ENCODE results near the gene POLR3G.

Gene POLR3G

GRCh38 chr5:90528601-90529193 is 54.0 kb downstream of the POLR3G start:
- H3K27me3 ChIP-seq (ENCODE audit: control insufficient read depth, low read length), result peaks cover 20% of the 10 kb centered on the region
- peak overlapping the region; percentile 27; the same call in 1 of the 2 replicates for H3K27ac ChIP-seq (ENCODE audit: low read depth, low read length)
- peak overlapping the region; percentile 92 for H3K4me3 ChIP-seq (ENCODE audit: low read length)
- no peaks in the 10 kb centered on the region for H4K20me1 ChIP-seq (ENCODE audit: control insufficient read depth, insufficient read depth, low read depth, low read length)
- H3K9me3 ChIP-seq (ENCODE audit: control insufficient read depth, insufficient read depth, low read length), result no peaks in the 10 kb centered on the region
- H3K36me3 ChIP-seq (ENCODE audit: control insufficient read depth, low read length), result peaks cover 33% of the 10 kb centered on the region
- H3K9me2 ChIP-seq (replicated peaks; ENCODE audit: control insufficient read depth, low read length), result no peaks in the 10 kb centered on the region
- TF ChIP-seq CTCF (IDR thresholded peaks at IDR 0.05; ENCODE audit: low read depth, low read length, poor library complexity, severe bottlenecking) (no peak), EZH2phosphoT487 (IDR thresholded peaks at IDR 0.05; ENCODE audit: borderline replicate concordance, low read length) (no peak)
- 0 out of 2 replicates have a peak, but pooled peaks cover 2% of the 10 kb centered on the region for H3F3A ChIP-seq (ENCODE audit: control insufficient read depth, insufficient read depth)
- peaks cover 44% of the 10 kb centered on the region for H3K79me2 ChIP-seq (ENCODE audit: control insufficient read depth, low read length)
- peak overlapping the region; percentile 76 for H3K4me2 ChIP-seq (ENCODE audit: low read length)
- peaks cover 33% of the 10 kb centered on the region for H3K4me1 ChIP-seq (ENCODE audit: control insufficient read depth, low read length)

GRCh38 chr5:90529194-90529938 is 54.7 kb downstream of the POLR3G start, which contains the start of gene LYSMD3:
Gene LYSMD3, minus strand, starts transcription at chr5:90529584. Its CDS starts 4,295 bp downstream, at chr5:90525289.
- Histone ChIP-seq H3K27me3 (ENCODE audit: control insufficient read depth, low read length) (peaks cover 24% of the 10 kb centered on the region), H3K9me2 (replicated peaks; ENCODE audit: control insufficient read depth, low read length) (no peaks in the 10 kb centered on the region), H3K4me3 (ENCODE audit: low read length) (peak within 1 kb of the TSS; percentile 92), H4K20me1 (ENCODE audit: control insufficient read depth, insufficient read depth, low read depth, low read length) (no peaks in the 10 kb centered on the region), H3K9me3 (ENCODE audit: control insufficient read depth, insufficient read depth, low read length) (no peaks in the 10 kb centered on the region), H3K79me2 (ENCODE audit: control insufficient read depth, low read length) (peaks cover 44% of the 10 kb centered on the region), H3K27ac (ENCODE audit: low read depth, low read length) (peak within 1 kb of the TSS; percentile 49), H3K36me3 (ENCODE audit: control insufficient read depth, low read length) (peaks cover 28% of the 10 kb centered on the region), H3K4me1 (ENCODE audit: control insufficient read depth, low read length) (peaks cover 33% of the 10 kb centered on the region), H3F3A (ENCODE audit: control insufficient read depth, insufficient read depth) (0 out of 2 replicates have a peak, but pooled peaks cover 2% of the 10 kb centered on the region), H3K4me2 (ENCODE audit: low read length) (peak within 1 kb of the TSS; percentile 91)
- no peak for TF ChIP-seq CTCF (IDR thresholded peaks at IDR 0.05; ENCODE audit: low read depth, low read length, poor library complexity, severe bottlenecking)
- TF ChIP-seq EZH2phosphoT487 (IDR thresholded peaks at IDR 0.05; ENCODE audit: borderline replicate concordance, low read length), result no peak

GRCh38 chr5:90529939-90530677 is 55.4 kb downstream of the POLR3G start:
- no peaks in the 10 kb centered on the region for H3K9me3 ChIP-seq (ENCODE audit: control insufficient read depth, insufficient read depth, low read length)
- peaks cover 40% of the 10 kb centered on the region for H3K79me2 ChIP-seq (ENCODE audit: control insufficient read depth, low read length)
- TF ChIP-seq CTCF (IDR thresholded peaks at IDR 0.05; ENCODE audit: low read depth, low read length, poor library complexity, severe bottlenecking), result peak; percentile 81
- no peak for TF ChIP-seq EZH2phosphoT487 (IDR thresholded peaks at IDR 0.05; ENCODE audit: borderline replicate concordance, low read length)
- peak overlapping the region; percentile 92 for H3K4me3 ChIP-seq (ENCODE audit: low read length)
- no peaks in the 10 kb centered on the region for H4K20me1 ChIP-seq (ENCODE audit: control insufficient read depth, insufficient read depth, low read depth, low read length)
- no peaks in the 10 kb centered on the region for H3K9me2 ChIP-seq (replicated peaks; ENCODE audit: control insufficient read depth, low read length)
- peaks cover 24% of the 10 kb centered on the region for H3K27me3 ChIP-seq (ENCODE audit: control insufficient read depth, low read length)
- peaks cover 20% of the 10 kb centered on the region for H3K36me3 ChIP-seq (ENCODE audit: control insufficient read depth, low read length)
- H3K4me2 ChIP-seq (ENCODE audit: low read length), result peak overlapping the region; percentile 91
- H3K4me1 ChIP-seq (ENCODE audit: control insufficient read depth, low read length), result peaks cover 33% of the 10 kb centered on the region
- peak overlapping the region; percentile 49 for H3K27ac ChIP-seq (ENCODE audit: low read depth, low read length)
- 0 out of 2 replicates have a peak, but pooled peaks cover 2% of the 10 kb centered on the region for H3F3A ChIP-seq (ENCODE audit: control insufficient read depth, insufficient read depth)
